Lower lobe of right lung (tissue), 2 donors: ENCODE data around the gene ZNF148. TPM values are rescaled to one million over a fixed set of nuclear protein-coding genes. Genes with fewer than 3 reads are reported as not detected.

ENCODE experiments used
- ATAC-seq, 2 donors: fragments of 200-7000 bp; cut with Tn5 transposase; one replicate each; pipeline ENCODE4 v1.9.1; 2020 to 2022; ENCODE audit warnings: mild to moderate bottlenecking in 2 of 2, moderate library complexity in 2 of 2
- DNase-seq: peaks from one replicate; pipeline ENCODE4 v3.0.0-alpha.2; 2020
- H3K27ac ChIP-seq: fragments of 200-600 bp; one replicate; pipeline ENCODE4 v1.8.0; 2022
- H3K27me3 ChIP-seq: fragments of 200-600 bp; one replicate; pipeline ENCODE4 v1.8.0; 2022; ENCODE audit warnings: low read depth
- H3K36me3 ChIP-seq: fragments of 200-600 bp; one replicate; pipeline ENCODE4 v1.8.0; 2022; ENCODE audit warnings: mild to moderate bottlenecking
- H3K4me1 ChIP-seq: fragments of 200-600 bp; one replicate; pipeline ENCODE4 v1.8.0; 2022
- H3K4me3 ChIP-seq: fragments of 200-600 bp; one replicate; pipeline ENCODE4 v1.8.0; 2022; ENCODE audit warnings: mild to moderate bottlenecking
- H3K9me3 ChIP-seq: fragments of 200-600 bp; one replicate; pipeline ENCODE4 v1.8.0; 2022
- intact Hi-C: fragments of 100-400 bp; cut with DNase I; formaldehyde crosslinking; loops from one replicate; pipeline ENCODE4 v1.11.0; 2022
- total RNA-seq: library from RNA; stranded (reverse); fragmentation: NEBNext Ultra II Directional; extraction: Animal tissue kit (Norgen Biotek cat#: 25700); gene quantifications from one replicate; pipeline ENCODE4 v1.2.1, GENCODE V29; 2021
- TF ChIP-seq, protein P1 (sequence below): fragments of 200-600 bp; IDR thresholded peaks from one replicate; pipeline ENCODE4 v1.8.0; 2022; ENCODE audit warnings: antibody characterized with exemption, mild to moderate bottlenecking
- donor health status: DM: no; HTN: yes; CAD: no; lungs with severe emphysema.

The ZNF148 gene
- total RNA-seq, 1 donor from 2014 or later = 48.2 TPM

DNA sequence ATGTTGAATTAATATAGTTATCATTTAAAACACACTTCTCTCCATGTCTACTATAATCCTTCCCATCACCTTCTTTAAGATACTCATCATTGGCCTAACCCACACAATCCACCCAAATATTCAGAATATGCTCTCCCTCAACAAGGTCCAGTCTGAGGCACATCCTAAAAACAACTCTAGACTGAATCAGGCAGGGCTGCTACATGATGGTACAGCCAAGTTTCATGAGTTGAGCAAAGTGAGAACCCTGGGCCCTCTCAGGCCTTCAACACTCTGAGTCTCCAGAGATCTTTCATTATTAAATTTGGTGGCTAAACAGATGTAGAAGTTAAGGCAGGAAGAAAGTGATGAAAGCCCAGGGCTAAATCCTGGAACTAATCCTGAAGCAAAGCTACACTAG is 16.2 kb downstream of the ZNF148 start:
- H3K4me3 ChIP-seq = no peak overlapping the region
- H3K36me3 ChIP-seq = no peaks in the 10 kb centered on the region
- H3K27ac ChIP-seq = no peak overlapping the region
- DNase-seq = no peak
- no peaks in the 10 kb centered on the region for H3K27me3 ChIP-seq
- intact Hi-C loops = no loop called here
- no peak for ATAC-seq
- peaks cover 22% of the 10 kb centered on the region for H3K4me1 ChIP-seq
- H3K9me3 ChIP-seq = no peaks in the 10 kb centered on the region
- TF ChIP-seq, protein P1, sequence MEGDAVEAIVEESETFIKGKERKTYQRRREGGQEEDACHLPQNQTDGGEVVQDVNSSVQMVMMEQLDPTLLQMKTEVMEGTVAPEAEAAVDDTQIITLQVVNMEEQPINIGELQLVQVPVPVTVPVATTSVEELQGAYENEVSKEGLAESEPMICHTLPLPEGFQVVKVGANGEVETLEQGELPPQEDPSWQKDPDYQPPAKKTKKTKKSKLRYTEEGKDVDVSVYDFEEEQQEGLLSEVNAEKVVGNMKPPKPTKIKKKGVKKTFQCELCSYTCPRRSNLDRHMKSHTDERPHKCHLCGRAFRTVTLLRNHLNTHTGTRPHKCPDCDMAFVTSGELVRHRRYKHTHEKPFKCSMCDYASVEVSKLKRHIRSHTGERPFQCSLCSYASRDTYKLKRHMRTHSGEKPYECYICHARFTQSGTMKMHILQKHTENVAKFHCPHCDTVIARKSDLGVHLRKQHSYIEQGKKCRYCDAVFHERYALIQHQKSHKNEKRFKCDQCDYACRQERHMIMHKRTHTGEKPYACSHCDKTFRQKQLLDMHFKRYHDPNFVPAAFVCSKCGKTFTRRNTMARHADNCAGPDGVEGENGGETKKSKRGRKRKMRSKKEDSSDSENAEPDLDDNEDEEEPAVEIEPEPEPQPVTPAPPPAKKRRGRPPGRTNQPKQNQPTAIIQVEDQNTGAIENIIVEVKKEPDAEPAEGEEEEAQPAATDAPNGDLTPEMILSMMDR = no peak

DNA sequence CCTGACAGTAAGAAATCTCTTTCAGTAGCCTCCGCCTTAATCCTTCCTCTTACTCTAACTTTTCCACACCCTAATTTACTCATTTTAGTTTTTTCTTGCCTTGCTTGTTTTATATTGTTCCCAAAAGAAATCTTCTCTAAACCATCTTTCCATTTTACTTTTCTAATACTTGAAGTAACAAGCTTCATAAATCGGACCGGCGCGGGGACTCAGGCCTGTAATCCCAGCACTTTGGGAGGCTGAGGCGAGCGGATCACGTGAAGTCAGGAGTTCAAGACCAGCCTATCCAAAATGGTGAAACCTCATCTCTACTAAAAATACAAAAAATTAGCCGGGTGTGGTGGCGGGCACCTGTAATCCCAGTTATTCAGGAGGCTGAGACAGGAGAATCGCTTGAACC is 17.3 kb downstream of the ZNF148 start:
- Histone ChIP-seq H3K27me3 (no peaks in the 10 kb centered on the region), H3K9me3 (no peaks in the 10 kb centered on the region), H3K36me3 (no peaks in the 10 kb centered on the region), H3K4me1 (peaks cover 22% of the 10 kb centered on the region), H3K4me3 (peak overlapping the region; percentile 61), H3K27ac (no peak overlapping the region)
- intact Hi-C loops = no loop called here
- ATAC-seq (no peak), DNase-seq (no peak)
- TF ChIP-seq, protein P1 = no peak

GRCh38 chr3:125357032-125357658 is 18.0 kb downstream of the ZNF148 start:
- TF ChIP-seq, protein P1 = no peak
- DNase-seq (peak; percentile 66), ATAC-seq (peak; percentile 92 to 95)
- Histone ChIP-seq H3K9me3 (no peaks in the 10 kb centered on the region), H3K27me3 (no peaks in the 10 kb centered on the region), H3K4me1 (peaks cover 24% of the 10 kb centered on the region), H3K27ac (peak overlapping the region; percentile 51), H3K4me3 (peak overlapping the region; percentile 61), H3K36me3 (no peaks in the 10 kb centered on the region)
- intact Hi-C loops = no loop called here

DNA sequence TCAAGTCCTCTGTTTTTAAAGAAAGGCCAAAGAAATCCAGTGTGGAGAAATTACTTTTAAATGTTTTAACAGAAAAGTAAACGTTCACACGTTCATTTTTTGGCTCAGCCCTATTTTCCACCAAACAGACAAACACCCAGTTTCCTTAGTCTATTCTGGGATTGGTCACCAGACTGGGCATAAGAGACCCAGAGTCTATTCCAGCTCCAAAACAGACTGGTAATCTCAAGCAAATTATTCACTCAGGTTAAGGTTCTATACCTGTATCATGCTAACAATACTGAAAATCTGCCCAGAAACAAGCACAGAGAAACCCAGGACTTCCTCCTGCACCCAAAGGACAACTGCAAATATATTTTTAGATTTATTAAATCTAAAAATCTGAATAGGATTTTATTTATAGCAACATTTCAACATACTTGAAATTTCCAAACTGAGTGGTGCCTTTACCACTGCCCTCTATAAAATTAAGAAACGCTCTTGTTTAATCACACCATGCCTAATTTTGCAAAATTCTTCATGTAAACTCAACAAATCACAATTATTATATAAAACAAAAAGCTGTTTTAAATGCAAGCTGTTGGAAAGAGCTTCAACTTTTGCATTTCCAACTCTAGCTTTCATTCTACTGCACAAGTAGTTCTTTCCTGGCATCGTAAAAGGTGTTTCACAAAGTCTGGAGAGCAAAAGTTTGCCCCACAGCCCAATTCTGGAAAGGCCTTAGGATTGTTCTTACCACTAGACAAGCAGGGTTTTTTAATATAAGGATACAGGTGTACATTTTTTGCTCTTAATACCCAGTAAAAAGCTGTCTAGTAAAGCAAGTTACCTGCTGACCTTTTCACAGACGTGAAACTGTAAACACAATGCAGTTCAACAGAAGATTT is 18.7 kb downstream of the ZNF148 start:
- intact Hi-C loops = no loop called here
- H3K36me3 ChIP-seq = no peaks in the 10 kb centered on the region
- peak overlapping the region; percentile 51 for H3K27ac ChIP-seq
- H3K27me3 ChIP-seq = no peaks in the 10 kb centered on the region
- peak in 1 of 2 donors; percentile 35 for ATAC-seq
- no peak for DNase-seq
- H3K4me3 ChIP-seq = peak overlapping the region; percentile 61
- H3K9me3 ChIP-seq = no peaks in the 10 kb centered on the region
- TF ChIP-seq, protein P1 = no peak
- H3K4me1 ChIP-seq = peaks cover 31% of the 10 kb centered on the region

DNA sequence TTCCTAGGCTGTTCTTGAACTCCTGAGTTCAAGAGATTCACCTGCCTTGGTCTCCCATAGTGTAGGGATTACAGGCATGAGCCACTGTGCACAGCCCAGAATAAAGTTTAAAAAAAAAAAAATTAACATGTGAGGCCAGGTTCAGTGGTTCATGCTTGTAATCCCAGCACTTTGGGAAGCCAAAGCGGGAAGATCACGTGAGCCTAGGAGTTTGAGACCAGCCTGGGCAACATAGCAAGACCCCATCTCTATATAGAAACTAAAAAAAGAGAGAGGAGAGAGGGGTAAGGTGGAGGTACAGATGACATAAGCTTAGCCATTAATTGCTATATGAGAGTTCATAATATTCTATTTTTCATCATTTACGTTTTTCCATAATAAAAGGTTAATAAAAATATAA is 21.5 kb downstream of the ZNF148 start:
- H3K9me3 ChIP-seq = no peaks in the 10 kb centered on the region
- ATAC-seq (no peak), DNase-seq (no peak)
- H3K27me3 ChIP-seq = no peaks in the 10 kb centered on the region
- H3K4me1 ChIP-seq = peaks cover 37% of the 10 kb centered on the region
- intact Hi-C loops = no loop called here
- H3K4me3 ChIP-seq = no peak overlapping the region
- TF ChIP-seq, protein P1 = no peak
- H3K36me3 ChIP-seq = no peaks in the 10 kb centered on the region
- no peak overlapping the region for H3K27ac ChIP-seq
